H9 (cell line): ENCODE data around the gene TRPV4. TPM values are rescaled to one million over a fixed set of nuclear protein-coding genes. Genes with fewer than 3 reads are reported as not detected.

ENCODE experiments used
- DNase-seq: peaks from one replicate; pipeline ENCODE4 v3.0.0-alpha.2; 2017
- H2AFZ ChIP-seq: one replicate; pipeline ENCODE4 v1.6.1; 2013; ENCODE audit warnings: mild to moderate bottlenecking, low read length, control low read depth, moderate library complexity
- H2AK5ac ChIP-seq: 2 replicates; pipeline ENCODE4 v1.6.1; 2013; ENCODE audit warnings: low read length, control low read depth, mixed read lengths; ENCODE audit not compliant: insufficient read length
- H2BK120ac ChIP-seq: one replicate; pipeline ENCODE4 v1.6.1; 2013; ENCODE audit warnings: low read depth, mild to moderate bottlenecking, low read length, control low read depth, inconsistent platforms; ENCODE audit not compliant: poor library complexity, severe bottlenecking
- H2BK12ac ChIP-seq: 2 replicates; pipeline ENCODE4 v1.6.1; 2013; ENCODE audit warnings: low read length, control low read depth, mixed read lengths, low read depth; ENCODE audit not compliant: insufficient read length
- H2BK15ac ChIP-seq: 2 replicates; pipeline ENCODE4 v1.6.1; 2013; ENCODE audit warnings: low read depth, low read length, control low read depth
- H2BK20ac ChIP-seq: one replicate; pipeline ENCODE4 v1.6.1; 2013; ENCODE audit warnings: low read depth, mild to moderate bottlenecking, low read length, control low read depth, inconsistent platforms; ENCODE audit not compliant: poor library complexity, severe bottlenecking
- H2BK5ac ChIP-seq: 2 replicates; pipeline ENCODE4 v1.6.1; 2013; ENCODE audit warnings: low read length, control low read depth, mixed read lengths; ENCODE audit not compliant: insufficient read length
- H3K14ac ChIP-seq: 2 replicates; pipeline ENCODE4 v1.6.1; 2013; ENCODE audit warnings: low read length, control low read depth; ENCODE audit not compliant: insufficient read depth
- H3K18ac ChIP-seq: 2 replicates; pipeline ENCODE4 v1.6.1; 2013; ENCODE audit warnings: low read depth, mild to moderate bottlenecking, mixed read lengths, low read length, control low read depth; ENCODE audit not compliant: insufficient read length
- H3K23ac ChIP-seq: 2 replicates; pipeline ENCODE4 v1.6.1; 2013; ENCODE audit warnings: low read length, control low read depth, mixed read lengths, low read depth; ENCODE audit not compliant: insufficient read length
- H3K23me2 ChIP-seq: 2 replicates; pipeline ENCODE4 v1.6.1; 2013; ENCODE audit warnings: low read depth, mild to moderate bottlenecking, mixed read lengths, low read length, control low read depth; ENCODE audit not compliant: insufficient read length, poor library complexity, severe bottlenecking
- H3K27ac ChIP-seq: 2 replicates; pipeline ENCODE4 v1.5.1; 2013; ENCODE audit warnings: low read length, control low read depth, mixed read lengths, low read depth; ENCODE audit not compliant: insufficient read length
- H3K27me3 ChIP-seq: 2 replicates; pipeline ENCODE4 v1.6.1; 2013; ENCODE audit warnings: low read length, control low read depth, inconsistent platforms; ENCODE audit not compliant: insufficient read depth
- H3K4ac ChIP-seq: 2 replicates; pipeline ENCODE4 v1.6.1; 2013; ENCODE audit warnings: low read depth, mild to moderate bottlenecking, control low read depth, inconsistent platforms, low read length, moderate library complexity
- H3K4me1 ChIP-seq: 2 replicates; pipeline ENCODE4 v1.6.1; 2013; ENCODE audit warnings: low read length, control low read depth, inconsistent platforms; ENCODE audit not compliant: insufficient read depth
- H3K4me2 ChIP-seq: 2 replicates; pipeline ENCODE4 v1.6.1; 2013; ENCODE audit warnings: low read length, control low read depth, mixed read lengths; ENCODE audit not compliant: insufficient read length, insufficient read depth
- H3K56ac ChIP-seq: 2 replicates; pipeline ENCODE4 v1.6.1; 2013; ENCODE audit warnings: low read depth, mild to moderate bottlenecking, mixed read lengths, low read length, control low read depth; ENCODE audit not compliant: insufficient read length
- H3K79me1 ChIP-seq: 2 replicates; pipeline ENCODE4 v1.6.1; 2013; ENCODE audit warnings: low read depth, mild to moderate bottlenecking, moderate library complexity, low read length, control low read depth, inconsistent platforms; ENCODE audit not compliant: insufficient read depth, poor library complexity, severe bottlenecking
- H3K79me2 ChIP-seq: 2 replicates; pipeline ENCODE4 v1.6.1; 2013; ENCODE audit warnings: low read length, control low read depth, inconsistent platforms; ENCODE audit not compliant: insufficient read depth
- H3K9ac ChIP-seq: 2 replicates; pipeline ENCODE4 v1.6.1; 2013; ENCODE audit warnings: low read length, control low read depth, mixed read lengths; ENCODE audit not compliant: insufficient read length; ENCODE audit errors: extremely low read depth
- H3K9me3 ChIP-seq: one replicate; pipeline ENCODE4 v1.6.1; 2013; ENCODE audit warnings: low read depth, low read length, inconsistent platforms; ENCODE audit not compliant: control insufficient read depth
- H3T11ph ChIP-seq: one replicate; pipeline ENCODE4 v1.6.1; 2013; ENCODE audit warnings: mild to moderate bottlenecking, low read length, control low read depth, inconsistent platforms
- H4K20me1 ChIP-seq: one replicate; pipeline ENCODE4 v1.6.1; 2013; ENCODE audit not compliant: control insufficient read depth, insufficient read length, insufficient read depth
- H4K5ac ChIP-seq: 2 replicates; pipeline ENCODE4 v1.6.1; 2013; ENCODE audit warnings: low read depth, mild to moderate bottlenecking, mixed read lengths, low read length, control low read depth; ENCODE audit not compliant: insufficient read length
- H4K8ac ChIP-seq: replicated peaks from 2 replicates; pipeline ENCODE4 v1.6.1; 2013; ENCODE audit warnings: low read length, control low read depth, mixed read lengths, low read depth; ENCODE audit not compliant: insufficient read length
- H4K91ac ChIP-seq: 2 replicates; pipeline ENCODE4 v1.6.1; 2013; ENCODE audit warnings: low read depth, mild to moderate bottlenecking, moderate library complexity, mixed read lengths, low read length, control low read depth; ENCODE audit not compliant: insufficient read length
- H3K27ac Mint-ChIP-seq, 3 experiments: 2 replicates in 2 of 3; 3 replicates in 1 of 3; pipeline ENCODE4 v1.8.0; 2020 to 2021; ENCODE audit warnings: mixed read lengths in 3 of 3, mild to moderate bottlenecking in 1 of 3, moderate library complexity in 1 of 3
- H3K27me3 Mint-ChIP-seq: 2 replicates; pipeline ENCODE4 v1.8.0; 2021; ENCODE audit warnings: low read depth, mild to moderate bottlenecking, moderate library complexity, mixed read lengths
- H3K36me3 Mint-ChIP-seq, 3 experiments: 2 replicates in 2 of 3; 3 replicates in 1 of 3; pipeline ENCODE4 v1.8.0; 2020 to 2021; ENCODE audit warnings: low read depth in 3 of 3, mixed read lengths in 3 of 3; ENCODE audit not compliant: insufficient read depth in 1 of 3
- H3K4me1 Mint-ChIP-seq, 2 experiments: 2 replicates each; pipeline ENCODE4 v1.8.0; 2020; ENCODE audit warnings: mixed read lengths in 2 of 2
- H3K4me3 Mint-ChIP-seq, 2 experiments: 2 replicates in 1 of 2; 3 replicates in 1 of 2; pipeline ENCODE4 v1.8.0; 2020 to 2021; ENCODE audit warnings: mild to moderate bottlenecking in 2 of 2, mixed read lengths in 2 of 2, moderate library complexity in 1 of 2
- H3K9me3 Mint-ChIP-seq, 2 experiments: 2 replicates in 1 of 2; 3 replicates in 1 of 2; pipeline ENCODE4 v1.8.0; 2020; ENCODE audit warnings: mild to moderate bottlenecking in 2 of 2, mixed read lengths in 2 of 2, moderate library complexity in 1 of 2
- CTCF ChIP-seq: fragments of 200-600 bp; sonication (generic); conservative IDR thresholded peaks from 3 replicates; pipeline ENCODE4 v1.8.0; 2021; ENCODE audit warnings: antibody characterized with exemption, mild to moderate bottlenecking
- WGBS: extraction: QIAGEN DNeasy Blood & Tissue Kit; methylation state at CpG from one replicate; pipeline ENCODE4 v1.1.7; 2013; ENCODE audit warnings: missing lambda C conversion rate, low lambda C conversion rate, mixed read lengths; ENCODE audit not compliant: insufficient read length; ENCODE audit errors: extremely low coverage; 5-methylcytosine and 5-hydroxymethylcytosine counted together
- total RNA-seq: library from RNA; stranded (reverse); gene quantifications from 2 replicates; pipeline ENCODE4 v1.2.1, GENCODE V29; 2021

TRPV4 gene
- total RNA-seq, 1 experiment from 2014 or later, result 4.9 TPM

GRCh38 chr12:109871668-109872314 lies 38.6 kb upstream of the TRPV4 start:
- H3K9me3 ChIP-seq, result no peaks in the 10 kb centered on the region
- H2BK20ac ChIP-seq, result no peak overlapping the region
- H3K23me2 ChIP-seq, result no peaks in the 10 kb centered on the region
- no peaks in the 10 kb centered on the region for H3K9me3 Mint-ChIP-seq
- no peak overlapping the region for H3K4me2 ChIP-seq
- no peak overlapping the region for H3K56ac ChIP-seq
- no peaks in the 10 kb centered on the region; the same call in 1 of the 2 replicates for H3K79me2 ChIP-seq
- no peak overlapping the region for H3K4me3 Mint-ChIP-seq
- H3K4ac ChIP-seq, result no peak overlapping the region
- no peak overlapping the region for H2AK5ac ChIP-seq
- H3K4me1 ChIP-seq, result no peaks in the 10 kb centered on the region
- H3K27me3 ChIP-seq, result no peaks in the 10 kb centered on the region
- no peak overlapping the region for H3K23ac ChIP-seq
- H3K18ac ChIP-seq, result no peak overlapping the region
- H2BK12ac ChIP-seq, result no peak overlapping the region
- no peak overlapping the region for H4K5ac ChIP-seq
- H3K79me1 ChIP-seq, result peaks cover 2% of the 10 kb centered on the region
- H2BK15ac ChIP-seq, result no peak overlapping the region
- no peaks in the 10 kb centered on the region for H3K27me3 Mint-ChIP-seq
- H4K20me1 ChIP-seq, result no peaks in the 10 kb centered on the region
- H3K27ac ChIP-seq, result no peak overlapping the region
- no peak for TF ChIP-seq CTCF
- H2BK5ac ChIP-seq, result no peak overlapping the region
- no peak overlapping the region for H4K91ac ChIP-seq
- H3T11ph ChIP-seq, result no peak overlapping the region
- H4K8ac ChIP-seq, result no peak overlapping the region
- H3K14ac ChIP-seq, result peak overlapping the region; percentile 58; the same call in 1 of the 2 replicates
- H3K4me1 Mint-ChIP-seq, result peaks cover 5 to 6% of the 10 kb centered on the region in 2 experiments; a peak in 1 of 4 replicates
- H3K36me3 Mint-ChIP-seq, result peaks cover 0 to 1% (median 0%) of the 10 kb centered on the region in 3 experiments; a peak in 2 of 7 replicates
- H2AFZ ChIP-seq, result no peak overlapping the region
- no peak overlapping the region; a peak in 2 of 7 replicates for H3K27ac Mint-ChIP-seq
- no CpG with 5 or more reads among the region's 7 CpGs for WGBS
- H3K9ac ChIP-seq, result no peak overlapping the region
- no peak for DNase-seq
- H2BK120ac ChIP-seq, result no peak overlapping the region
